B cell (primary cell): ENCODE data around the gene ZNRD2. TPM values are rescaled to one million over a fixed set of nuclear protein-coding genes. Genes with fewer than 3 reads are reported as not detected.

Source experiments
- ATAC-seq: fragments of 200-7000 bp; cut with Tn5 transposase; one replicate; pipeline ENCODE4 v1.10.0; 2021; ENCODE audit warnings: low read depth, mild to moderate bottlenecking, moderate number of reproducible peaks, moderate library complexity
- CTCF ChIA-PET: fragments of 350-600 bp; sonication (Branson Sonifier 250); formaldehyde crosslinking; loops from one replicate; lab custom pipeline; 2021; ENCODE audit warnings: antibody characterized with exemption, inconsistent platforms; lab: Charles Lee
- POLR2A ChIA-PET: fragments of 350-600 bp; sonication (Branson Sonifier 250); formaldehyde crosslinking; loops from one replicate; lab custom pipeline; 2021; ENCODE audit warnings: antibody characterized with exemption; lab: Charles Lee
- DNase-seq: peaks from one replicate; pipeline ENCODE4 v3.0.0; 2013
- H2AFZ ChIP-seq: 2 replicates; pipeline ENCODE4 v1.6.1; 2012; ENCODE audit warnings: mild to moderate bottlenecking, low read depth, low read length; ENCODE audit not compliant: insufficient read depth, poor library complexity, severe bottlenecking
- H3K27ac ChIP-seq, 2 donors: 1 replicate in 1 of 2; 2 replicates in 1 of 2; pipeline ENCODE4 v1.5.1; 2012 to 2013; ENCODE audit warnings: low read length in 2 of 2, mild to moderate bottlenecking in 2 of 2, moderate library complexity in 1 of 2
- H3K27me3 ChIP-seq, 4 experiments: fragments of 200-600 bp in 1 of 4; sonication (generic) in 1 of 4; replicated peaks in 1 of 4; 1 replicate in 2 of 4; 2 replicates in 2 of 4; pipeline versions ENCODE4 v1.6.1 to v1.7.0; 2013 to 2016; ENCODE audit warnings: low read length in 3 of 4, mild to moderate bottlenecking in 2 of 4, mixed read lengths in 1 of 4, moderate library complexity in 1 of 4; ENCODE audit not compliant: insufficient read depth in 4 of 4, control insufficient read depth in 3 of 4; ENCODE audit errors: control extremely low read depth in 1 of 4
- H3K36me3 ChIP-seq, 2 experiments: replicated peaks in 1 of 2; 1 replicate in 1 of 2; 2 replicates in 1 of 2; pipeline versions ENCODE4 v1.6.1 to v1.7.1; 2013; ENCODE audit warnings: low read length in 1 of 2; ENCODE audit not compliant: insufficient read depth in 2 of 2, control insufficient read depth in 1 of 2; ENCODE audit errors: control extremely low read depth in 1 of 2, extremely low read depth in 1 of 2
- H3K4me1 ChIP-seq, 2 donors: fragments of 200-600 bp in 1 of 2; sonication (generic) in 1 of 2; 1 replicate in 1 of 2; 2 replicates in 1 of 2; pipeline versions ENCODE4 v1.5.1 to v1.6.1; 2013 to 2017; ENCODE audit warnings: low read length in 2 of 2; ENCODE audit not compliant: control insufficient read depth in 2 of 2, insufficient read depth in 2 of 2
- H3K4me2 ChIP-seq: replicated peaks from 2 replicates; pipeline ENCODE3; 2012; ENCODE audit warnings: mild to moderate bottlenecking, low read depth, low read length; ENCODE audit not compliant: poor library complexity, severe bottlenecking
- H3K4me3 ChIP-seq, 5 experiments: fragments of 200-600 bp in 1 of 5; sonication (generic) in 1 of 5; 1 replicate in 3 of 5; 2 replicates in 2 of 5; pipeline versions ENCODE4 v1.5.1 to v1.7.0; 2011 to 2016; ENCODE audit warnings: low read length in 4 of 5, mild to moderate bottlenecking in 4 of 5, low read depth in 2 of 5, control low read depth in 1 of 5, moderate library complexity in 1 of 5; ENCODE audit not compliant: insufficient read depth in 1 of 5; ENCODE audit errors: control extremely low read depth in 1 of 5, extremely low read depth in 1 of 5
- H3K79me2 ChIP-seq: fragments of 200-600 bp; sonication (generic); one replicate; pipeline ENCODE4 v1.6.0; 2016; ENCODE audit warnings: low read length; ENCODE audit not compliant: control insufficient read depth, insufficient read depth
- H3K9ac ChIP-seq: fragments of 200-600 bp; sonication (generic); 2 replicates; pipeline ENCODE4 v1.6.1; 2017; ENCODE audit warnings: mild to moderate bottlenecking, low read length, moderate library complexity
- H3K9me3 ChIP-seq, 3 donors: one replicate each; pipeline versions ENCODE4 v1.6.1 to v1.7.1; 2013; ENCODE audit warnings: low read length in 2 of 3; ENCODE audit not compliant: control insufficient read depth in 2 of 3, insufficient read depth in 1 of 3; ENCODE audit errors: control extremely low read depth in 1 of 3
- H4K20me1 ChIP-seq: 2 replicates; pipeline ENCODE4 v1.6.0; 2012; ENCODE audit warnings: mild to moderate bottlenecking, low read length; ENCODE audit not compliant: insufficient read depth, control insufficient read depth, poor library complexity, severe bottlenecking
- H3K27ac Mint-ChIP-seq: one replicate; pipeline ENCODE4 v1.8.0; 2021; ENCODE audit warnings: mixed read lengths
- H3K27me3 Mint-ChIP-seq: one replicate; pipeline ENCODE4 v1.8.0; 2021; ENCODE audit warnings: mixed read lengths
- H3K4me1 Mint-ChIP-seq: one replicate; pipeline ENCODE4 v1.8.0; 2021; ENCODE audit warnings: mixed read lengths
- H3K4me3 Mint-ChIP-seq: one replicate; pipeline ENCODE4 v1.8.0; 2021; ENCODE audit warnings: mixed read lengths
- H3K9me3 Mint-ChIP-seq: one replicate; pipeline ENCODE4 v1.8.0; 2022; ENCODE audit warnings: mixed read lengths; ENCODE audit not compliant: insufficient read depth
- CTCF ChIP-seq: fragments of 200-600 bp; IDR thresholded peaks from one replicate; pipeline ENCODE4 v1.8.0; 2022; ENCODE audit warnings: antibody characterized with exemption, mild to moderate bottlenecking
- EZH2 ChIP-seq: IDR thresholded peaks from 2 replicates; pipeline ENCODE4 v1.6.1; 2012; ENCODE audit warnings: borderline replicate concordance, low read depth, mild to moderate bottlenecking, moderate library complexity, low read length; ENCODE audit not compliant: insufficient read depth, poor library complexity, severe bottlenecking
- WGBS: methylation state at CpG from one replicate; pipeline ENCODE4 v1.1.5; 2013; ENCODE audit warnings: missing lambda C conversion rate; ENCODE audit not compliant: insufficient coverage; 5-methylcytosine and 5-hydroxymethylcytosine counted together
- intact Hi-C: fragments of 100-400 bp; cut with micrococcal nuclease; formaldehyde crosslinking; loops from one replicate; pipeline ENCODE4 v1.10.0; 2022
- polyA plus RNA-seq: library from polyadenylated mRNA; depleted of rRNA; stranded (reverse); fragments of >200 nt; gene quantifications from 2 replicates; pipeline ENCODE4 v1.2.3, GENCODE V29; 2012
- total RNA-seq, 2 donors: library from RNA; stranded (reverse); fragments of 120-200 nt in 1 of 2; gene quantifications; 1 replicate in 1 of 2; 2 replicates in 1 of 2; pipeline versions ENCODE4 v1.2.3 to v1.2.4, GENCODE V29; 2013 to 2022

ZNRD2 gene
- total and polyA plus RNA-seq, 2 donors (not counting 1 experiment from before 2014, with no cell fraction given), result 22.1 to 112 TPM

GRCh38 chr11:65607614-65608426 lies 37.5 kb downstream of the ZNRD2 start:
- ChIA-PET POLR2A (interaction anchor here (0.7 kb wide), 1 partner anchor 438 kb away, joined by 3 read pairs; no protein-coding TSS in a partner anchor), CTCF (interaction anchor here (1.2 kb wide), 1 partner anchor 14 kb away, joined by 5 read pairs; no protein-coding TSS in a partner anchor)
- peaks cover 41% of the 10 kb centered on the region for H4K20me1 ChIP-seq
- peaks cover 32% of the 10 kb centered on the region for H3K79me2 ChIP-seq
- peaks cover 45% of the 10 kb centered on the region for H3K4me1 Mint-ChIP-seq
- H2AFZ ChIP-seq, result no peak overlapping the region
- no peak overlapping the region for H3K4me2 ChIP-seq
- TF ChIP-seq EZH2 (no peak), CTCF (no peak)
- H3K4me3 ChIP-seq, result no peak overlapping the region
- peaks cover 0 to 7% (median 0%) of the 10 kb centered on the region in 3 donors for H3K9me3 ChIP-seq
- WGBS, result 97% methylated on average over 36 of the region's 37 CpGs
- H3K9me3 Mint-ChIP-seq, result no peaks in the 10 kb centered on the region
- no peaks in the 10 kb centered on the region for H3K27me3 Mint-ChIP-seq
- no peak overlapping the region for H3K27ac ChIP-seq
- H3K4me1 ChIP-seq, result peaks cover 32 to 34% of the 10 kb centered on the region in 2 donors
- H3K27me3 ChIP-seq, result no peaks in the 10 kb centered on the region
- H3K36me3 ChIP-seq, result peaks cover 1 to 74% of the 10 kb centered on the region in 2 experiments
- H3K4me3 Mint-ChIP-seq, result no peak overlapping the region
- no peak overlapping the region for H3K27ac Mint-ChIP-seq
- no peak overlapping the region for H3K9ac ChIP-seq
- DNase-seq (no peak), ATAC-seq (no peak)
- intact Hi-C loops, result no loop called here

- intact Hi-C loops, result no loop called here
- no peak overlapping the region for H2AFZ ChIP-seq
- TF ChIP-seq CTCF (no peak), EZH2 (no peak)
- ChIA-PET POLR2A (interaction anchor here (1.0 kb wide), 1 partner anchor 17 kb away, joined by 4 read pairs; no protein-coding TSS in a partner anchor), CTCF (interaction anchor here (1.9 kb wide), 1 partner anchor 32 kb away, joined by 5 read pairs; no protein-coding TSS in a partner anchor)
- H3K9ac ChIP-seq, result no peak overlapping the region
- peaks cover 0 to 5% (median 0%) of the 10 kb centered on the region in 3 donors for H3K9me3 ChIP-seq
- no peaks in the 10 kb centered on the region for H3K9me3 Mint-ChIP-seq
- H3K4me2 ChIP-seq, result no peak overlapping the region
- H3K27ac ChIP-seq, result no peak overlapping the region
- ATAC-seq (no peak), DNase-seq (no peak)
- no peaks in the 10 kb centered on the region for H3K27me3 Mint-ChIP-seq
- peaks cover 1 to 63% of the 10 kb centered on the region in 2 experiments for H3K36me3 ChIP-seq
- peaks cover 41% of the 10 kb centered on the region for H4K20me1 ChIP-seq
- peak overlapping the region; percentile 53 for H3K27ac Mint-ChIP-seq
- peaks cover 42% of the 10 kb centered on the region for H3K4me1 Mint-ChIP-seq
- 87% methylated on average over 3 of the region's 3 CpGs for WGBS
- H3K27me3 ChIP-seq, result no peaks in the 10 kb centered on the region
- no peak overlapping the region for H3K4me3 Mint-ChIP-seq
- peaks cover 44% of the 10 kb centered on the region for H3K79me2 ChIP-seq
- no peak overlapping the region for H3K4me3 ChIP-seq
- H3K4me1 ChIP-seq, result peaks cover 32 to 35% of the 10 kb centered on the region in 2 donors
Observed at GRCh38 chr11:65609229-65609628, 39.0 kb downstream of the ZNRD2 start.
